C4-2B (cell line): Measurements from ENCODE around the gene ACBD6.

Experiments
- H3K27ac ChIP-seq: fragments of 450-650 bp; 2 replicates; pipeline ENCODE4 v1.5.1; 2017
- ZFX ChIP-seq: fragments of 450-650 bp; IDR thresholded peaks from 2 replicates; pipeline ENCODE4 v1.6.1; 2017
- TF ChIP-seq, protein P1 (sequence below): fragments of 450-650 bp; conservative IDR thresholded peaks from 2 replicates; pipeline ENCODE4 v1.5.1; 2017; ENCODE audit warnings: mild to moderate bottlenecking

Gene ACBD6

DNA sequence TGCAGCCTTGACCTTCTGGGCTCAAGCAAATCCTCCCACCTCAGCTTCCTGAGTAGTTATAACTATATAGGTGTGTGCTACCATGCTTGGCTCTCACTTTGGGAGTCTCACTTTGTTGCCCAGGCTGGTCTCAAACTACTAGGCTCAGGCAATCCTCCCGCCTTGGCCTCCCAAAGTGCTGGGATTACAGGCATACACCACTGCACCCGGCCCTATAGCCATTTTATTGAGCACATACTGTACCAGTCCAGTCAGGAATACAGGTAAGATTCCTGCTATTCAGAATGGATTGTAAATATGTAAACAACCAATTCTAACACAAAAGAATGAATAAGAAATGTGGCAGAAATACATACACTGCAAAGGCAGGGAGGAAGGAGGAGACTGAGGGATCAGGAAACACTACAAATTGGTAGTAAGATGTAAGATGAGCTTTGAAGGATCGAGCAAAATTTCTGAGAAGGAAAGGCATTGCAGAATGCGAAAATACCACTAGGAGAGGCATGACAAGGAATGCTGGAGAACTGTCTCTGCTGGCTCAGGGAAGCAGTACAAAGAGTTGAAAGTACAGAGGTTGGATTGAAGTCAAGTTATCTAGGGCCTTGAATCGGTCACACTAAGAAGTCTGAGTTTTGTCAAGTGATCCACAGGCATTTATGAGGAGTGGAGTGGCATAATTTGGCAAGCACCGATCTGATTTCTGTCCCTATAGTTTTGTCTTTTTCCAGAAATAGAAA, 211.9 kb downstream of the ACBD6 start:
- no peak for TF ChIP-seq ZFX
- TF ChIP-seq, protein P1, sequence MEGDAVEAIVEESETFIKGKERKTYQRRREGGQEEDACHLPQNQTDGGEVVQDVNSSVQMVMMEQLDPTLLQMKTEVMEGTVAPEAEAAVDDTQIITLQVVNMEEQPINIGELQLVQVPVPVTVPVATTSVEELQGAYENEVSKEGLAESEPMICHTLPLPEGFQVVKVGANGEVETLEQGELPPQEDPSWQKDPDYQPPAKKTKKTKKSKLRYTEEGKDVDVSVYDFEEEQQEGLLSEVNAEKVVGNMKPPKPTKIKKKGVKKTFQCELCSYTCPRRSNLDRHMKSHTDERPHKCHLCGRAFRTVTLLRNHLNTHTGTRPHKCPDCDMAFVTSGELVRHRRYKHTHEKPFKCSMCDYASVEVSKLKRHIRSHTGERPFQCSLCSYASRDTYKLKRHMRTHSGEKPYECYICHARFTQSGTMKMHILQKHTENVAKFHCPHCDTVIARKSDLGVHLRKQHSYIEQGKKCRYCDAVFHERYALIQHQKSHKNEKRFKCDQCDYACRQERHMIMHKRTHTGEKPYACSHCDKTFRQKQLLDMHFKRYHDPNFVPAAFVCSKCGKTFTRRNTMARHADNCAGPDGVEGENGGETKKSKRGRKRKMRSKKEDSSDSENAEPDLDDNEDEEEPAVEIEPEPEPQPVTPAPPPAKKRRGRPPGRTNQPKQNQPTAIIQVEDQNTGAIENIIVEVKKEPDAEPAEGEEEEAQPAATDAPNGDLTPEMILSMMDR, result no peak
- H3K27ac ChIP-seq, result no peak overlapping the region

DNA sequence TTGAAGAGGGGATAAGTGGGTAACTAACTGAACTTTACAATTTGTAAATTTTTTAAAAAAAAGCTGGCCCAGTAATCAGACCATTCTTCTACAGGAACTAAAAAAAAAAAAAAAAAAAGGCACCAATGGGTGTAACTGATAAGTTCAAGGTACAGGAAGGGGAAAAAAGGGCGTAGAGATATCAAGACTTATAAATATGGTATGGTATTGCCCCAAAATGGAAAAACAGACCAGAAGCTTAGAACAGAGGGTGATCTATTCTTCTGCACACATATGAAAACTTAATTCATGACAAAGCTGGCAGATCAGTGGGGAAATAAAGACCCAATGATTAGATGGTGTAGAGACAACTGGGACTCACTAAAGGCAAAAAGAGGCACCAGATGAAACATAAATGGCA, 213.4 kb downstream of the ACBD6 start:
- TF ChIP-seq, protein P1, result no peak
- no peak for TF ChIP-seq ZFX

DNA sequence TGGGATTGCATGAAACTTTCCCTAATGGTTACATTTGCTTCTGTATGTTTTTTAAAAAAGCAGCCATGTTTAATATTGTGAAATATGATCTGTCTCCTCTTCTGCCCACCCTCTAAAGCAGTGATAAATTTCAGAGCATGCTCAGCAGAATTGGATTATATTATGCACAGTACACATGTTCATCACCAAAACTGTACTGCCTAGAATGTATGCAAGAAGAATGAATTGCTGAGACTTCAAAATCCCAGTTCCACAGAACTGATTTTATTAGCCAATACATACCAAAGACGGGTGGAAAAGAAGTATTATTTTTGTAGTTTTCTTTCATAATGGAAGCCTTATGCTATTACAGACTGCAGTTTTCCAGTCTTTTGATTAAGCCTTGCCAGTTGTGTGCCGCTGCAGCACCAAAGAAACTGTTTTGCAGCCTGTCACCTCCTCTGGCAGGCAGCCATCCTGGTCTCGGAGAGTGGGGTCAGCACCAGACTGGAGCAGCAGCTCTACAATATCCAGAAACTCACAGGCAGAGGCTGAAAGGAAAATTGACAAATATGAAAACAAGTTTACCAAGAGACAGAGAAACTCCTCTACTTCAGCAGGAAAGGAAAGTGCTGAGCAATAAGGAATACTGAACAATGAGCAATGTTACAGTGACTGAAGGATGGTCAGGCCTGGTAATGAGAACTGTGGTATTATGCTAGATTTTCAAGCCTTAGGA, 214.2 kb downstream of the ACBD6 start:
- no peak overlapping the region for H3K27ac ChIP-seq
- no peak for TF ChIP-seq ZFX
- TF ChIP-seq, protein P1, result no peak

More for the DNA sequence above, 213.4 kb downstream of the ACBD6 start:
- no peak overlapping the region for H3K27ac ChIP-seq

DNA sequence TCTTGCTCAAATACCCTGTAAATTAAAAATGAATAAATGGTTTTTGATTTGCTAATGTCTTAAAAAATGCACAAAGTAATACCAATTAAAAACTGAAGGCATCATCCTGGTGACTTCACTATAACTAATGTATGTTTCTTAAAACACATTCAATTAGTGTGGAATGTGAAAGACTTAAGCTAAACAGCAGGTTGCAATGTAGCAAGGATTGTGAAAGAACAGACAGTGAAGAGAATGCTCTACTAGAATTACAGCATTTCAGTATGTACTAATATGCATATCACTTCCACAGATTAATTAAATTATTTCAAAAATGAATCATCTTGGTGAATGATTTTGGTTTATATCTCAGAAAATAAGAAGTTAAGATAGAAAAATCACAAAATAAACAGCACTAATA, 216.0 kb downstream of the ACBD6 start:
- no peak overlapping the region for H3K27ac ChIP-seq
- TF ChIP-seq, protein P1, result no peak
- no peak for TF ChIP-seq ZFX

DNA sequence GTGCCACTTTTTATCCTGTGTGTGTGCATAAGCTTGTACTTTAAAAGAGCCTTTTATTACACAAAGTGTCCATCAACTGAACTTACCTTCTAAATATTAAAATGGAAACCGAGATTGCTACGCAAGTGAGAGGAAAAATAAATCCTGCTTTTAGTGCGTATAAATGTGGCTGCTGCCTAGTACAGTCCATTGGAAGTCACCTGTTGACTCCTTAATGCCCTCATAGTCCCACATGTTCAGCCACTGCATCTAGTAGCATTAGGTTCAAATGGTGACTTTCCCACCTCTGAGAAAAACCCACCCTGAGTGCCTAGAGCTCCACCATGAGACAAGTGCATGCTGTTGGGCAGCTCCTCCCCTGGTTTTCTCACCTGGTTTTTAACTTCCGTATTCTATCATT, 219.3 kb downstream of the ACBD6 start:
- TF ChIP-seq, protein P1, result no peak
- no peak for TF ChIP-seq ZFX

DNA sequence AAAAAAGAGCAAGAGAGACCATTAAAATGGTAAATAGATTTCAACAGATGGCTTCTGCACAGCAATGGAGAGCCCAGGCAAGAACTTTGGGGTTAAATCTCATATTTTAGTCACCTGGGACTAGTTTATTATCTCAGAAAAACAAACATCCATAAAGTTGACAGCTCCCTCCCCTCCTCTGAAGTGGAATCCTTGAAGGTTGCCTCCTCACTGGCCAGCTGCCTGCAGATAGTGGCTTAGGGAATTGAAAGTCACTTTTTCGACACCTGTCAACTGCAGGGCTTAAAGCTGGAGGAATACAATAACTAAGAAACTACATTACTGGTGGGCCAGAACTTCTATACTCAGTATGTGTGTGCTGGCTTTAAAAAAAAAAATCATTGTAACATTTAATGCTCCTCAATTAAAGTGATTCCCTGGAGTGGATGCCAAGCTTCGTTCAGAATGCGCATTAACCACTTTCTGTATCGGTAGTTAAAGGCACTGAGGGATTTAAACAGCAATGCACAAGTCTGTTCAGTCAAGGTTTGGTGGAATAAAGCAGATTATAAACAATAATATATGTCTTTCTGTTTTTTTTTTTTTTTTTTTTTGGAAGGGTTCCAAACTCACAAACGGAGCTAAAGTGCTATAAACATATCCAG, 219.9 kb downstream of the ACBD6 start:
- TF ChIP-seq, protein P1, result no peak
- no peak for TF ChIP-seq ZFX
- no peak overlapping the region for H3K27ac ChIP-seq

More for the DNA sequence above, 219.3 kb downstream of the ACBD6 start:
- no peak overlapping the region for H3K27ac ChIP-seq

DNA sequence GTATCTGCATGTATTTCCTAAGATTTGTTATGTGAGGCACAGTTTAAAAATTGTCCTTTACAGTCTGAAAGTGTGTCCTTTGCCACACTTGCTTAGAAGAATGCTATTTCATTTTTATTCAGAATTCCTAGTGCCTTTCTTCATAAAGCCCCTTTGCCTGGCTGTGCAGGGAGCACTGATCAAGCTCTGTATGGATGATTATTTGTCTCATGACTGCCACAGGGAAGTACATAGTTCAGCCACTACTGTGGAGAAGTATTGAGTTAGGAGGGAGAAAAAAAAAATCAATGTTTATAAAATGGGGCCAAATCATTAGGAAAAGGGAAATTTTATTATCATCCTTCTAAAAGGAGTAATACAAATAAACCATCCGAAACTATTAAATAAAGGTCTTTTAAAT, 220.9 kb downstream of the ACBD6 start:
- no peak overlapping the region for H3K27ac ChIP-seq
- TF ChIP-seq ZFX, result no peak
- TF ChIP-seq, protein P1, result no peak
